Subcutaneous adipose tissue (tissue), 4 donors: ENCODE results near the gene COX5B. TPM values are rescaled to one million over a fixed set of nuclear protein-coding genes. Genes with fewer than 3 reads are reported as not detected.

Experiments
- total RNA-seq, 4 donors: library from RNA; depleted of rRNA; stranded (reverse); fragments of >200 nt; gene quantifications; one replicate each; pipeline ENCODE4 v1.1.0, GENCODE V29; 2016
- TF ChIP-seq, protein P1 (sequence below): fragments of 450-650 bp; IDR thresholded peaks from one replicate; pipeline ENCODE4 v1.5.1; 2016; ENCODE audit warnings: low read depth, mild to moderate bottlenecking, control low read depth, antibody characterized with exemption, moderate library complexity

Gene COX5B, protein sequence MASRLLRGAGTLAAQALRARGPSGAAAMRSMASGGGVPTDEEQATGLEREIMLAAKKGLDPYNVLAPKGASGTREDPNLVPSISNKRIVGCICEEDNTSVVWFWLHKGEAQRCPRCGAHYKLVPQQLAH
- 100 to 1,000 TPM; 279 to 513 (median 342) TPM for total RNA-seq

DNA sequence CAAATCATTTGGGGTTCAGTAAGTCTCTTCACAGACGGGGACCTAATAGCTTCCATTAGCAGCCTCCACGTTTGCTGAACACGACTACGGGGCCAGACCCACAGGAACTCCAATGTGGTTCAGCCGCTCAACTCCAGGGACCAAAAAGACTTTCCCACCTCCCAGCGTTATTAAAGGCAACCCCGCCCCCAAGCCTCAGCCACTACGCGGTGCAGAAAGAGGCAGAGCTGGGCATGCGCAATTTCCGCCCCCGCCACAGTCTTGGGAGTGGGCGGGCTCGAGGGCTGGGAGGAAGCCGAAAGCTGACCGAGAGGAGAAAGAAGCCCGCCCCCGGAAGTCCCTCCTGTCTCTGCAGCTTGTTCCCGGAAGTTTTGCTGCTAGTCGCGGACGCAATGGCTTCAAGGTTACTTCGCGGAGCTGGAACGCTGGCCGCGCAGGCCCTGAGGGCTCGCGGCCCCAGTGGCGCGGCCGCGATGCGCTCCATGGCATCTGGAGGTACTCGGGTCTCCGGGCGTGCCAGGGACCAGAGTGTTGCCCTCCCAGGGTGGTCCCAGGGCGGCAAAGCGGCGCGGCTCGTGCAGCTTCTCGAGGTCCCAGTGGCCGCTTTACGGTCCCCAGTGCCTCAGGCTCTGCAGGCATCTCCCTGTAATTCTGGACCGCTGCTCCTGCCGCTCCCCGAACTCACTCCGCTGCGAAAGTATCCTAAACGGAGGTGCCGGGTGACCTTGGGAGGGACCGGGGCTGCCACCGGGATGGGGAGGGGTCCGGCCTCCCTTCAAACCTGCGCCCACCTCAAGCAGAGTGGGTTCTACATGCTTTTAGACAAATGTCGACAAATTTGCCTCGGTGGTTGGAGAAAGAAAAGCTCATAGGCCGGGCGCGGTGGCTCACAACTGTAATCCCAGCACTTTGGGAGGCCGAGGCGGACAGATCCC is at the start of gene COX5B:
Gene COX5B (plus strand): TSS at position 368 of the 935 bp plus-strand sequence. CDS start 25 bp downstream, at position 393.
- TF ChIP-seq, protein P1, sequence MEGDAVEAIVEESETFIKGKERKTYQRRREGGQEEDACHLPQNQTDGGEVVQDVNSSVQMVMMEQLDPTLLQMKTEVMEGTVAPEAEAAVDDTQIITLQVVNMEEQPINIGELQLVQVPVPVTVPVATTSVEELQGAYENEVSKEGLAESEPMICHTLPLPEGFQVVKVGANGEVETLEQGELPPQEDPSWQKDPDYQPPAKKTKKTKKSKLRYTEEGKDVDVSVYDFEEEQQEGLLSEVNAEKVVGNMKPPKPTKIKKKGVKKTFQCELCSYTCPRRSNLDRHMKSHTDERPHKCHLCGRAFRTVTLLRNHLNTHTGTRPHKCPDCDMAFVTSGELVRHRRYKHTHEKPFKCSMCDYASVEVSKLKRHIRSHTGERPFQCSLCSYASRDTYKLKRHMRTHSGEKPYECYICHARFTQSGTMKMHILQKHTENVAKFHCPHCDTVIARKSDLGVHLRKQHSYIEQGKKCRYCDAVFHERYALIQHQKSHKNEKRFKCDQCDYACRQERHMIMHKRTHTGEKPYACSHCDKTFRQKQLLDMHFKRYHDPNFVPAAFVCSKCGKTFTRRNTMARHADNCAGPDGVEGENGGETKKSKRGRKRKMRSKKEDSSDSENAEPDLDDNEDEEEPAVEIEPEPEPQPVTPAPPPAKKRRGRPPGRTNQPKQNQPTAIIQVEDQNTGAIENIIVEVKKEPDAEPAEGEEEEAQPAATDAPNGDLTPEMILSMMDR, result no peak

DNA sequence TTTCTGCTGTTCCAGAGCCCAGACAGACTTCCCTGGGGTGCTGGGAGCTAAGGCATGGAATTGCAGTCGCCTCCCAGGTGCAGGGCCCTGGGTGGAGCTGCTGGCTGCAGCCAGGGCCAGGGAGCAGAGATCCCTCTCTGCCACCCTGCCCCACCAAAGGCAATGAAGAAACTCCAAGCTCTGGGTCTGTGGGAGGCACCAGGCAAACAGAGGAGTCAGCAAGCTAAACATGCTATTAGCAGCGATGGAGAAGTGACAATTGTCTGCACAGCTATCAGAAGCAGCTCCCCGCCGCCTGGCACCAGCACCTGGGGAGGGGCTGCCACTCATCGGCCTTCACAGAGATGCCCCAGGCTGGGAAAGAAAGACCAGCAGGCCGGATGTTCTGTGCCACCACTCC is 28.0 kb upstream of the COX5B start:
- TF ChIP-seq, protein P1, result no peak

DNA sequence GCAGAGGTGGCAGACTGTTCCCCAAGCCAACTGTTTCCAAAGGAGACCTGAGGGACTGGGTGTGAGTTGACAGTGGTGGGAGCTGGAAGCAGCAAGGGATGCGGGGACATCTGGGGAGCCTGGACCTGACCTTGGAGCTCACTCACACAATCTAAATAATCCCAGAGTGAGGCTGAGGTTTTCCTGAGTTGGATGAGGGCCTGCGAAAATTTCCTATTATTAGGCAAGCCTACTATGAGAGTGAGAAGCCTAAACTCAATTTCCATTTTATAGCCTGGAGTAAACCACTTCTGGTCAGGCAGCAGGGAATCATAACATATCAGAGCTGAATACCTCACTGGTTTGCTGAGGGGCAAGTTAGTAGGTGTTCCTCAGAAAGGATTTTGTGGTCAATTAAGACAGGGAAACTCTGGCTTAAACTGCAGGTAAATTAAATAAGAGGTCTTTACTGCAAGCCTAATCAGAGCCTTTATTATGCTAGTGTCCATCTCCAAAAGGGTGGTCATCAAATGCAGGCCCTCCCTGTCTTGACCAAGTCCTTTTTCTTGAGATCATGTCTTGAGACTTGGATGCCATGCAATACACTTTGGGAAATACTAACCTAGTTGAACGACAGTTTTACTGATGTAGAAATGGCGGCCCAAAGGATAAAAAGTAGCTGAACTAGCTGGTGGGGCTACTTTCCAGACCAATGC is 1.7 kb upstream of the COX5B start:
- TF ChIP-seq, protein P1, result no peak

DNA sequence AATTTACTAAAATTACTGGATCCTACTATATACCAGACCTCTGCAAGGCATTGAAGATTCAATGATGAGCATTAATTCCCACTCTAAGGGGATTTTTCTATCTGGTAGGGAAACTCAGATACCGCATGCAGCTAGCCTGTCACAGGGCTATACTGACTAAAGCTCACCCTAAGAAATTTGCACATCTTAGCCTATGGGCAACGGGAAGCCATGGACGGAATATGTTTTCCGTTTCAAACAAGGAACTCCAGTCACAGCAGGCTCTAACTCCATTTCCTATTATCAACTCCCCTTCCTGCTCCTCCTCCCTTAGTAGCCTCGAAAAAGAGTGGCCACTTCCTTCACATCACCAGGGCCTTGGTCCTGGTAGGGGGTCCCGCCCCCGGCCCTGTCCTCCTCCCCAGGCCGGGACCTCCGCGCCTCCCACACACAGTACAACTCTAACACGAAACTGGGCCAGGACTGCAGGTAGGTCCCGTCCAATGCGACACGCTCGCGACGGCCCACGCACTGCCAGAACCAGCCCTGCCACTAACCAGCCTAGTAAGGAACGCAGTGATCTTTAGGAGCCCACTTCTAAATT is 659 bp upstream of the COX5B start:
- TF ChIP-seq, protein P1, result no peak

DNA sequence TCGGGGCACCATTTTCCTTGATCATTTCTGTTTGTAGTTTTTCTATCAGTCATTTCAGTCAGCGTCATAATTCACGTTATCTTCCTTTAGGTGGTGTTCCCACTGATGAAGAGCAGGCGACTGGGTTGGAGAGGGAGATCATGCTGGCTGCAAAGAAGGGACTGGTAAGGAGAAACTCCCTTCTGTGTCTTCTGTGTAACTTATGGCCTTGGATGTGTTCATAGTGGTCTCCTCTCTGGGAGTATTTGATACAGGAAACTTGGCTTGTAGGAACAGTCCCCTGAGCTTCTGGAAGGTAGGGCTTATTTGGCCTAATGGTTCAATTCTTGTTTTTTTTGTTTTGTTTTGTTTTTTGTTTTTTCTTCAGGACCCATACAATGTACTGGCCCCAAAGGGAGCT is 1.1 kb downstream of the COX5B start:
- TF ChIP-seq, protein P1, result no peak

DNA sequence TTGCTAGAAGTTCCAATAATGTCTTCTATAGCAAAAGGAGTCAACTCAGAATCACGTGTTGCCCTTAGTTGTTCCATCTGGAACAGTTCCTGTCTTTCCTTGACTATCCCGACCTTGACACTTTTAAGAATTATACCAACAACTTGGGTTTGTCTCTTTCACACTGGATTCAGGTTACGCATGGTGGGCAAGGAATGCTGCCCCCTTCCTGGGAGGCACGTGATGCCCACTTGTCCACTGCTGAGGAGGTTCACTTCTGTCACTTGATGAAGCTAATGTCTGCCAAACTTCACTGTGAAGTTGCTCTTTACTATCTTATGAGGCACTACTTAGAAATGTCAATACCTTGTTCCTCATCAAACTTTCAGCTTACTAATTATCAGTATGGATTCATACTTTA is 5.3 kb downstream of the COX5B start:
- TF ChIP-seq, protein P1, result no peak
